Activated CD4-positive, alpha-beta memory T cell treated with anti-CD3 and anti-CD28 coated beads, Interleukin-2, amount 10 ng/mL, durations not matched to agents 7 days and 5 days (primary cell): ENCODE data around the gene RBM43. TPM values are rescaled to one million over a fixed set of nuclear protein-coding genes. Genes with fewer than 3 reads are reported as not detected.
A peak's percentile ranks its signal among the peaks of the same experiment; 100 is the strongest.

Experiments used
- CTCF ChIA-PET: fragments of 350-600 bp; sonication (Branson Sonifier 250); formaldehyde crosslinking; loops from one replicate; lab custom pipeline; 2021; ENCODE audit warnings: antibody characterized with exemption, inconsistent platforms; lab: Charles Lee
- POLR2A ChIA-PET: fragments of 350-600 bp; sonication (Branson Sonifier 250); formaldehyde crosslinking; loops from one replicate; lab custom pipeline; 2021; ENCODE audit warnings: antibody characterized with exemption; lab: Charles Lee
- DNase-seq: peaks from one replicate; pipeline ENCODE4 v3.0.0-alpha.2; 2020
- H3K27ac Mint-ChIP-seq: one replicate; pipeline ENCODE4 v1.8.0; 2021; ENCODE audit warnings: mild to moderate bottlenecking, mixed read lengths
- H3K27me3 Mint-ChIP-seq: one replicate; pipeline ENCODE4 v1.8.0; 2021; ENCODE audit warnings: mixed read lengths
- H3K36me3 Mint-ChIP-seq: one replicate; pipeline ENCODE4 v1.8.0; 2021; ENCODE audit warnings: low read depth, mixed read lengths
- H3K4me1 Mint-ChIP-seq: one replicate; pipeline ENCODE4 v1.8.0; 2021; ENCODE audit warnings: mixed read lengths
- H3K4me3 Mint-ChIP-seq: one replicate; pipeline ENCODE4 v1.8.0; 2021; ENCODE audit warnings: mild to moderate bottlenecking, mixed read lengths
- H3K9me3 Mint-ChIP-seq: one replicate; pipeline ENCODE4 v1.8.0; 2021; ENCODE audit warnings: mixed read lengths
- total RNA-seq, 2 experiments: library from RNA; stranded (reverse); gene quantifications; one replicate each; pipeline ENCODE4 v1.2.3, GENCODE V29; 2021

The RBM43 gene
- total RNA-seq, 2 experiments from 2014 or later: 8.5 to 8.9 TPM

- Mint-ChIP-seq H3K4me1 (peaks cover 16% of the 10 kb centered on the region), H3K27me3 (no peaks in the 10 kb centered on the region), H3K4me3 (no peak overlapping the region), H3K27ac (no peak overlapping the region), H3K9me3 (no peaks in the 10 kb centered on the region), H3K36me3 (peaks cover 26% of the 10 kb centered on the region)
- ChIA-PET CTCF (no interaction called here), POLR2A (interaction anchor here (1.6 kb wide), 1 partner anchor 24 kb away, joined by 8 read pairs; the partner anchor contains the start of gene NMI)
- DNase-seq: no peak
Observed at GRCh38 chr2:151265991-151266390, 4.3 kb upstream of the RBM43 start.

GRCh38 chr2:151264157-151264825, 2.6 kb upstream of the RBM43 start:
- H3K27ac Mint-ChIP-seq: no peak overlapping the region
- H3K27me3 Mint-ChIP-seq: no peaks in the 10 kb centered on the region

GRCh38 chr2:151262629-151263028, 966 bp upstream of the RBM43 start:
- CTCF ChIA-PET: interaction anchor here (1.7 to 4.4 kb wide), 2 partner anchors 27 to 174 kb away, joined by 5 to 18 read pairs; partner anchors contain the start of gene NMI
- Mint-ChIP-seq H3K36me3 (peaks cover 16% of the 10 kb centered on the region), H3K4me1 (peaks cover 28% of the 10 kb centered on the region), H3K27ac (no peak overlapping the region), H3K4me3 (no peak overlapping the region), H3K9me3 (no peaks in the 10 kb centered on the region), H3K27me3 (no peaks in the 10 kb centered on the region)
- POLR2A ChIA-PET: interaction anchor here (1.3 to 3.2 kb wide), 4 partner anchors 8 to 564 kb away, joined by 3 to 77 read pairs (median 9); partner anchors contain the start of gene NMI
- DNase-seq: no peak

More at GRCh38 chr2:151264157-151264825, 2.6 kb upstream of the RBM43 start:
- DNase-seq: no peak
- Mint-ChIP-seq H3K36me3 (peaks cover 22% of the 10 kb centered on the region), H3K9me3 (no peaks in the 10 kb centered on the region), H3K4me1 (peaks cover 26% of the 10 kb centered on the region), H3K4me3 (no peak overlapping the region)
- ChIA-PET CTCF (interaction anchor here (0.7 to 4.4 kb wide), 2 partner anchors 26 to 354 kb away, joined by 3 to 18 read pairs; partner anchors contain the start of gene NMI), POLR2A (interaction anchor here (2.1 kb wide), 1 partner anchor 25 kb away, joined by 12 read pairs; the partner anchor contains the start of gene NMI)

- no peak for DNase-seq
- no peaks in the 10 kb centered on the region for H3K27me3 Mint-ChIP-seq
- H3K4me1 Mint-ChIP-seq: peaks cover 28% of the 10 kb centered on the region
- peak overlapping the region; percentile 88 for H3K4me3 Mint-ChIP-seq
- peak overlapping the region; percentile 98 for H3K27ac Mint-ChIP-seq
- H3K36me3 Mint-ChIP-seq: peaks cover 14% of the 10 kb centered on the region
- ChIA-PET CTCF (interaction anchor here (1.6 to 4.4 kb wide), 3 partner anchors 9 to 175 kb away, joined by 5 to 18 read pairs (median 8); partner anchors contain the start of gene NMI), POLR2A (interaction anchor here (1.3 to 3.2 kb wide), 9 partner anchors 9 to 1675 kb away, joined by 3 to 77 read pairs (median 7); partner anchors contain the start of genes MMADHC, NMI and RIF1)
- H3K9me3 Mint-ChIP-seq: no peaks in the 10 kb centered on the region
Observed at GRCh38 chr2:151261977-151262291, 271 bp upstream of the RBM43 start.

GRCh38 chr2:151260573-151261230, 961 bp downstream of the RBM43 start:
- POLR2A ChIA-PET: interaction anchor here (1.0 to 3.2 kb wide), 11 partner anchors 10 to 1674 kb away, joined by 3 to 77 read pairs (median 6); partner anchors contain the start of genes ARL5A, ARL6IP6, MMADHC and NMI
- H3K27ac Mint-ChIP-seq: peak overlapping the region; percentile 98
- no peak for DNase-seq
- H3K9me3 Mint-ChIP-seq: no peaks in the 10 kb centered on the region
- peaks cover 28% of the 10 kb centered on the region for H3K4me1 Mint-ChIP-seq
- CTCF ChIA-PET: interaction anchor here (0.9 to 4.4 kb wide), 3 partner anchors 10 to 29 kb away, joined by 4 to 18 read pairs (median 8); partner anchors contain the start of gene NMI
- H3K27me3 Mint-ChIP-seq: no peaks in the 10 kb centered on the region
- H3K4me3 Mint-ChIP-seq: peak overlapping the region; percentile 88
- peaks cover 15% of the 10 kb centered on the region for H3K36me3 Mint-ChIP-seq

- ChIA-PET POLR2A (interaction anchor here (1.0 kb wide), 1 partner anchor 31 kb away, joined by 3 read pairs; no protein-coding TSS in a partner anchor), CTCF (interaction anchor here (0.6 to 1.8 kb wide), 2 partner anchors 19 to 152 kb away, joined by 3 to 6 read pairs; no protein-coding TSS in a partner anchor)
- Mint-ChIP-seq H3K9me3 (no peaks in the 10 kb centered on the region), H3K4me1 (peaks cover 28% of the 10 kb centered on the region), H3K36me3 (peaks cover 31% of the 10 kb centered on the region), H3K4me3 (no peak overlapping the region), H3K27me3 (no peaks in the 10 kb centered on the region), H3K27ac (no peak overlapping the region)
- DNase-seq: no peak
Observed at GRCh38 chr2:151258121-151258520, 3.5 kb downstream of the RBM43 start.

DNA sequence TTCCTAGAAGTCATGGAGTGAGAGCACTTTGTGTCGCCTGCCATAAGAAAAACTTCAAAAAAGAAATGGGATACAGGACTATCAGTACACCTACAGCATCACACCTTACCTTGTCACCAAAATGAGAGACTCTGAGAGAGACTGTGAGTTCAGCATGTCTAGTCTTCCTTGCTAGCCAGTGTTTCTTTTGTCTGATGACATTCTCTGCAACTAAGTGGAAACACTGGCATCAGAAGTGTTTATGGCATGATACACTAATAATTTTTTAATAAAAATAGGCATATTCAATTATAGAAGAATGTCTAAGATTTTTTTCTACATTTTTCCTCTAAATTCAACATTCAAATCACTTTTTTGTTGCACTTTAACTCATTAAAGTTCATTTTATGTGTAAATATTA, 9.0 kb downstream of the RBM43 start:
- Mint-ChIP-seq H3K4me3 (no peak overlapping the region), H3K36me3 (peaks cover 58% of the 10 kb centered on the region)

GRCh38 chr2:151251012-151251411, 10.7 kb downstream of the RBM43 start:
- Mint-ChIP-seq H3K4me1 (no peaks in the 10 kb centered on the region), H3K9me3 (peaks cover 22% of the 10 kb centered on the region), H3K36me3 (peaks cover 55% of the 10 kb centered on the region), H3K27me3 (no peaks in the 10 kb centered on the region), H3K27ac (no peak overlapping the region), H3K4me3 (no peak overlapping the region)
- POLR2A ChIA-PET: interaction anchor here (1.8 kb wide), 1 partner anchor 10 kb away, joined by 7 read pairs; the partner anchor contains the start of gene RBM43
- no peak for DNase-seq
- CTCF ChIA-PET: interaction anchor here (1.8 kb wide), 1 partner anchor 12 kb away, joined by 6 read pairs; no protein-coding TSS in a partner anchor

More for the DNA sequence above, 9.0 kb downstream of the RBM43 start:
- H3K27ac Mint-ChIP-seq: no peak overlapping the region
- ChIA-PET CTCF (no interaction called here), POLR2A (no interaction called here)
- no peaks in the 10 kb centered on the region for H3K27me3 Mint-ChIP-seq
- no peak for DNase-seq
- H3K4me1 Mint-ChIP-seq: no peaks in the 10 kb centered on the region
- H3K9me3 Mint-ChIP-seq: peaks cover 22% of the 10 kb centered on the region

DNA sequence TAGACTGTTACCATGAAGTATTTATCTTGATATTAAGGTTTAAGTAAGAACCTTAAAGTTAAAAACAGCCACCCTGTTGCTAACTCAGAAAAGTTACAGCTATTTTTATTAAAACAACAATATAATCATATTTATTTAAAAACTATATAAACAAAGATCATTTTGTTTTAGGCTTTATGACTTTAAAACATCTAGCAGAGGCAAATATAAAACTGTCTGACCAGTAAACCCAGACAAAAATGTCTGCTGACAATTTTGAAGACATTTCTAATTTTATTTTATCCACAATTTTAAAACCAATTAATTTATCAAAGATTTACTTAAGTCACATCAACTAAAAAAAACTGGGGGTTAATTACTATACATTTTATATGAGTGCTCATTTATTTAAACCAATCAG, 14.2 kb downstream of the RBM43 start:
- peaks cover 22% of the 10 kb centered on the region for H3K9me3 Mint-ChIP-seq
- ChIA-PET CTCF (interaction anchor here (3.5 kb wide), 1 partner anchor 8 kb away, joined by 22 read pairs; no protein-coding TSS in a partner anchor), POLR2A (no interaction called here)

DNA sequence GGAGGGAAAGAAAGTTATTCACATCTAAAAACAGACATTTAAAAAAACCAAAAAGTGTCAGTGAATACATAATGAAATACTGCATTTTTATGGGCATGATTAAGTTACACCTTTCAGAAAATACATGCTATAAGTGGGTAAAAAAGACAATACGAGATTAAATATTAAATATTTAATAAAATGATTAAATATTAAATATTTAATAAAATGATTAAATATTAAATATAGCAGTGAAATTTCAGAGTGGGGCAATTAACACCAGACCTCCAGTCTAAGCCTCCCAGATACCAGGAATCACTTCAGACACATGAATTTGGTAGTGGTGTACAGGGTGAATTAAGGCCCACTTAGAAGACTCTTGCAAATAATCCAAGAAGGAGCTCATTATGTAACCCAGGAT, 15.5 kb downstream of the RBM43 start:
- peaks cover 2% of the 10 kb centered on the region for H3K27me3 Mint-ChIP-seq
- no peak overlapping the region for H3K4me3 Mint-ChIP-seq
- ChIA-PET POLR2A (no interaction called here), CTCF (no interaction called here)
- no peaks in the 10 kb centered on the region for H3K4me1 Mint-ChIP-seq
- peaks cover 25% of the 10 kb centered on the region for H3K36me3 Mint-ChIP-seq
- DNase-seq: no peak
- H3K27ac Mint-ChIP-seq: no peak overlapping the region
- peaks cover 22% of the 10 kb centered on the region for H3K9me3 Mint-ChIP-seq

More for the DNA sequence above, 14.2 kb downstream of the RBM43 start:
- H3K27ac Mint-ChIP-seq: no peak overlapping the region
- no peaks in the 10 kb centered on the region for H3K4me1 Mint-ChIP-seq
- peaks cover 37% of the 10 kb centered on the region for H3K36me3 Mint-ChIP-seq
- no peak overlapping the region for H3K4me3 Mint-ChIP-seq
- H3K27me3 Mint-ChIP-seq: no peaks in the 10 kb centered on the region
- no peak for DNase-seq

DNA sequence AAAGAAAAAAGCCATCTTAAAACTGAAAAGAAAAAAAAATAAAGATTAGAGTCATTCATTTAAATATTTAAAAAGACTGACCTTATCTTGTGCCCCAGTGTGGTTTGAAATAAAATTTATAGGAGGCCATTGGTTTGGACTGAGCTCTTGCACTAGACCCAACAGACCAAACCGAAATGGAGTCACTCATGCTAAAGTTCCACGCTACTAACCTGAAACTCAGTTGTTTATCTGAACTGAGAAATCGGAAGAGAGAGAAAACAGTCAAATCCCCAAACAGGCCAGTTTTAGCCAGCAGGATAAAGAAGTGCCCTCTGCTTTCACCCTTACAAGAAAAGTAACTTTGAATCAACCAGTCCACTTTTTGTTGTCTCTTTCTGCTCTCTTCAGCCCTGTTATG, 18.2 kb downstream of the RBM43 start:
- DNase-seq: no peak
- peaks cover 4% of the 10 kb centered on the region for H3K9me3 Mint-ChIP-seq
- H3K4me3 Mint-ChIP-seq: no peak overlapping the region
- H3K36me3 Mint-ChIP-seq: peaks cover 6% of the 10 kb centered on the region
- no peak overlapping the region for H3K27ac Mint-ChIP-seq
- H3K27me3 Mint-ChIP-seq: peaks cover 5% of the 10 kb centered on the region
- H3K4me1 Mint-ChIP-seq: no peaks in the 10 kb centered on the region
- ChIA-PET CTCF (no interaction called here), POLR2A (no interaction called here)

- ChIA-PET POLR2A (no interaction called here), CTCF (no interaction called here)
- no peak overlapping the region for H3K27ac Mint-ChIP-seq
- no peaks in the 10 kb centered on the region for H3K4me1 Mint-ChIP-seq
- no peaks in the 10 kb centered on the region for H3K9me3 Mint-ChIP-seq
- no peaks in the 10 kb centered on the region for H3K36me3 Mint-ChIP-seq
- no peak overlapping the region for H3K4me3 Mint-ChIP-seq
- DNase-seq: no peak
- peaks cover 5% of the 10 kb centered on the region for H3K27me3 Mint-ChIP-seq
Observed at GRCh38 chr2:151241224-151241623, 20.4 kb downstream of the RBM43 start.
